ENCODE data around the gene CYP26B1.

CYP26B1 gene

DNA sequence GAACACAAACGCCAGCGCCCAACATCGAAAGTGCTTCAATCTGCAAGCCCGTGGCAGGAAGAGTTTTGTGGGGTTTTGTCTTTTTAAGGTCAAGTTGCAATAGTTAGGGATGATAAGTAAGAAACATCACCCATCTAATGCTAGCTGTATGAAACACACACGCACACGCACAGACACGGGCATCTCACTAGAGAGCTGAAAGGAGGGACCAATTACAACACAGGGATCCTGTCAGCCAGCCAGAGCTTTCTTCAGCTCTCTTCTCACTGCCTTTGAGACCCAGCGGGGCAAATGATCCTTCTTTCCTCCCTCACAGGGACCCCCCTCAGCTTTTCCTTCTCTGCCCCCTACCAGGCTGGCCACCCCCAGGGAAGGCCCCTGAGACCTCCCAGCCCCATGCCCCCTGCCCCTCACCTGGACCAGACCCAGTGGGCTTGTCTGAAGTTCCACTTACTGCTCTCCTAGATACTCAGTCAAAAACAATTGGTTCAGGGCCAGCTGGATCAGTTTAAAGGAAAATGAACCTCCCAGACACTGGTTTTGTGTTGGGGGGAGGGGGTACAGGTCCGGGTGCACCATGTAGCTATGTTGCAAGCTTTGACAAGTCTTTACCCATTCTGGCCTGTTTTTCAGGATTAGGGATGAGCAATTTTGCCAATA, 17.9 kb downstream of the CYP26B1 start:
- Histone ChIP-seq H3K36me3 (ENCODE audit: control insufficient read depth in 1 of 2, insufficient read depth in 2 of 2, low read length in 2 of 2) (no peaks in the 10 kb centered on the region), H3K27ac (ENCODE audit: low read depth, low read length) (no peak overlapping the region), H3K4me1 (ENCODE audit: control insufficient read depth in 1 of 2, insufficient read depth in 2 of 2, low read length in 2 of 2) (no peaks in the 10 kb centered on the region), H3K9me3 (ENCODE audit: control insufficient read depth in 1 of 2, low read length in 2 of 2) (no peaks in the 10 kb centered on the region), H3K9ac (ENCODE audit: low read depth in 1 of 2, low read length in 2 of 2) (no peak overlapping the region), H3K4me3 (ENCODE audit: low read depth in 1 of 2, low read length in 2 of 2) (no peak overlapping the region), H3K27me3 (ENCODE audit: control insufficient read depth in 1 of 2, insufficient read depth in 2 of 2, low read length in 2 of 2) (no peaks in the 10 kb centered on the region)

DNA sequence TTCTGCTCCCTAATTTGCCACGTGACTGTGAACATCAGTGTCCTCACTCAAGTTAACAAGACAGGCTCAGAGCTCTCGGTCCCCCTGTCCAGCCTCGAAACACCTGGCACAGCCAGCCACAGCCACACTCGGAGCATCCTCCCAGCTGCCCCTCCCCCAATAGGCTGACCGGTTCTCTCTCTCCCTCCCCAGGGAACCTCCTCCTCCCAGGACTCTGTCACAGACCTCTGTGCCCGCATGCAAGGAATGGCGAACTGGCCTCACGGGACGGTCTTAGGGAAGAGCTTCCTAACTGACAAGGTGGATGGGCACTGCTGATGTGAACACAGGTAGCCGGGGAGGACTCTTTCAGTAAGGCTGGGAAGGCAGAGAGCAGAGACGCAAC, 18.8 kb downstream of the CYP26B1 start:
- Histone ChIP-seq H3K9me3 (ENCODE audit: control insufficient read depth in 1 of 2, low read length in 2 of 2) (no peaks in the 10 kb centered on the region), H3K36me3 (ENCODE audit: control insufficient read depth in 1 of 2, insufficient read depth in 2 of 2, low read length in 2 of 2) (no peaks in the 10 kb centered on the region), H3K4me3 (ENCODE audit: low read depth in 1 of 2, low read length in 2 of 2) (no peak overlapping the region), H3K9ac (ENCODE audit: low read depth in 1 of 2, low read length in 2 of 2) (no peak overlapping the region), H3K4me1 (ENCODE audit: control insufficient read depth in 1 of 2, insufficient read depth in 2 of 2, low read length in 2 of 2) (no peaks in the 10 kb centered on the region), H3K27me3 (ENCODE audit: control insufficient read depth in 1 of 2, insufficient read depth in 2 of 2, low read length in 2 of 2) (no peaks in the 10 kb centered on the region), H3K27ac (ENCODE audit: low read depth, low read length) (no peak overlapping the region)

DNA sequence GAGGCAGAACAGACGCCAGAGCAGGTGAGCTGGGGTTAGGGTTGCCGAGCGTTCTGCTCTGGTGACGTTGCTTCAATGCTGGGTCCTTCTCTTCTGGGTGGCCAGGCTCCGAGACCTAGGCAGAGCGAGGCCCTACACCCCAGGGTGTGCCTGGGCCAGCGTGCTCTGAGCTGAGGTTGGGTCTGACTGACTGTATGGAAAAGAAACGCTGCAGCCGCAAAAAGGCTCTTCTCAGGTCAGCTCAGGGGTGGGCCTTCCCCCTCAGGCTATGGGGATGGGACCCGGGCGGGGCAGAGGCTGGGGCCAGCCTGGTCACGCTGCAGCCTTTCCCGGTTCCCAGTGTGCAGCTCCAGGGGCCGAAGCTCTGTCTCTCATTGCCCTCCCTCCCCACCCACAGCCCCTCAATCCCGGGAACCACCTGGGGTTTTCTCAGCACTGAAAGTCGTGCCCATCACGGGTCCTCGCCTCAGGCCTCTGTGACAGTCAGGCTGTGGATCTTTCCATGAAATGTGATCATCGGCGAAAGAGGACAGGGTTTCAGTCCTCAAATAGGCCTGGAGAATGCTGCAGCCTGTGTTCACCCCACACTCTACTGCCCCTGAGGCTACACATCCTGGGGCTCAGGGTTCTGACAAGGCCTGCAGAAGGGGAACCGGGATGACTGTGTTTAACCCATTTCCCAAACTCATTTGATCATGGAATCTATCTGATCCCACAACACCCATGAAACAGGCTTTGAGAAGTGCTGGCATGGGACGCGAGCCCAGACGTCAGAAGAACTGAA, 19.4 kb downstream of the CYP26B1 start:
- no peaks in the 10 kb centered on the region for H3K9me3 ChIP-seq (ENCODE audit: control insufficient read depth in 1 of 2, low read length in 2 of 2)

DNA sequence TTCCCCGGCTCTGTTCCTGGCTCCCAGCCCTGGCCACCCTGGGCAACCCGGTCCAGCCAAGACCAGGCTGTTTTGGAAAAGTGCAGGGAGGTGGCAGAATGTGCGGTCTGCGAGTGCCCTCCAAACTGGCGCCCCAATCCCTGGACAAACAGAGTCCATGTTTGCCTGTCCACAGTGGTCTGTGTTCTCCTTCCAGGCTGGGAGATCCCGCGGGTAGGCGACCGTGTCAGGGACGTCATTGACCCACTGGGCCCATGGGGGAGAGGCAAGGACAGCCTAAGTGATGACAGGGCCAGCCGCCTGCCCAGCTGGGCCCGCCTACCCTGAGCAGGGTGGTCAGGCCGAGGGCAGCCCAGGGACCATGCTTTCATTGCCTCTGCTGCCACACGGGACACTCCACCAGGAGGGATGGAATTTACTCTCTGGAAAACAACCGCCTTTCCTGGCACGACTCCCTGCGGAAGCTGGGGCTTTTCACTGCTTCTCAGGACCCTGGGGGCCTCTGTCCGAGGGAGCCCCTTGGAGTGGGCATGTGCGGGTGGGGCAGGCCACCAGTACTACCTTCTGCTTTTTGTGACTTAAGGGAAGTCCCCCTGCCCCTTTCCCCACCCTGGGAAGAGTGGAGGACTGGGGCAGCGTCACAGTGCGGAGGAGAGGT, 20.1 kb downstream of the CYP26B1 start:
- H3K9ac ChIP-seq (ENCODE audit: low read depth in 1 of 2, low read length in 2 of 2): no peak overlapping the region
- no peaks in the 10 kb centered on the region for H3K9me3 ChIP-seq (ENCODE audit: control insufficient read depth in 1 of 2, low read length in 2 of 2)

More for the DNA sequence above, 19.4 kb downstream of the CYP26B1 start:
- Histone ChIP-seq H3K27ac (ENCODE audit: low read depth, low read length) (no peak overlapping the region), H3K36me3 (ENCODE audit: control insufficient read depth in 1 of 2, insufficient read depth in 2 of 2, low read length in 2 of 2) (no peaks in the 10 kb centered on the region), H3K9ac (ENCODE audit: low read depth in 1 of 2, low read length in 2 of 2) (no peak overlapping the region), H3K4me1 (ENCODE audit: control insufficient read depth in 1 of 2, insufficient read depth in 2 of 2, low read length in 2 of 2) (no peaks in the 10 kb centered on the region), H3K4me3 (ENCODE audit: low read depth in 1 of 2, low read length in 2 of 2) (no peak overlapping the region), H3K27me3 (ENCODE audit: control insufficient read depth in 1 of 2, insufficient read depth in 2 of 2, low read length in 2 of 2) (no peaks in the 10 kb centered on the region)

DNA sequence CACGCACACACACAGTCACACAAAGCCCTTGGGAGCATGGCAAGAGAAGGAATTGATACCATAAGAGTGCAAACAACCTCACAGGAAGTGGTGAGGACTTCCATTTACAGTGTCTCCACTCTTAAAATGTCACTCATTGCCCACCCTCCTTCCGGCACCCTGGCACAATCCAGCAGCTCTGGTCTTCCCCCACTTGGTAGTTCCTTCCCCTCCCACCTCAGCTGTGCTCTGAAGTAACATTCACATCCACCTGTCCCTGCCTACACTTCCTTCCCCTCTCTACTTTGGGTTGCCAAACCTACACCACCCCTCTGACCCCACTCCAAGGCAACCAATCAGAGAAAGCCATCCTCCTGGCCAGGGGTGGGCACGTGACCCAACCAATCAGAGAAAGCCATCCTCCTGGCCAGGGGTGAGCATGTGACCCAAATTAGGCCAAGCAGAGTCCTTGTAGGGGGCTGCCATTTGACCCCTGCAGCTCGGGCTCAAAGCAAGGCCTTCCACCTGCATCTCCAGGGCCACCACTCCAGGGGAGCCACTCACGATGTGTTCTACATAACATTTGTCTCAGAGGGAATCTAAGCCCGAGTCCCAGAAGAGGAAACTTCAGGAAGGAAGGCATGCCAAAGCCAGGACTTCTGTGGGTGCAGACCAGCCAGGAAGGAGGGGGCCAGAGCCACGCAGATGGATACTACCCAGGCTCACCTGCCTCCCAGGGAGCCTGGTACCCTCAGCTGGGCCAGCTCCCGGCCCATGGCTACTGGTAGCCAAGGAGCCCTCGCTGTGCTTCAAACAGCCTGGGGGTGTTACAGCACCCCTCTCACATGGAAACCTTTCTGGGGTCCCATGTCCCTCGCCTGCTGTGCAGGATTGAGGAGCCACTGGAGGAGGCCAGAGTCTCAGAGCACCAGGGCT, 21.2 kb downstream of the CYP26B1 start:
- Histone ChIP-seq H3K36me3 (ENCODE audit: control insufficient read depth in 1 of 2, insufficient read depth in 2 of 2, low read length in 2 of 2) (no peaks in the 10 kb centered on the region), H3K27me3 (ENCODE audit: control insufficient read depth in 1 of 2, insufficient read depth in 2 of 2, low read length in 2 of 2) (no peaks in the 10 kb centered on the region), H3K9ac (ENCODE audit: low read depth in 1 of 2, low read length in 2 of 2) (no peak overlapping the region)

More for the DNA sequence above, 20.1 kb downstream of the CYP26B1 start:
- no peak overlapping the region for H3K27ac ChIP-seq (ENCODE audit: low read depth, low read length)
- no peaks in the 10 kb centered on the region for H3K4me1 ChIP-seq (ENCODE audit: control insufficient read depth in 1 of 2, insufficient read depth in 2 of 2, low read length in 2 of 2)
- no peaks in the 10 kb centered on the region for H3K27me3 ChIP-seq (ENCODE audit: control insufficient read depth in 1 of 2, insufficient read depth in 2 of 2, low read length in 2 of 2)
- H3K4me3 ChIP-seq (ENCODE audit: low read depth in 1 of 2, low read length in 2 of 2): no peak overlapping the region
- H3K36me3 ChIP-seq (ENCODE audit: control insufficient read depth in 1 of 2, insufficient read depth in 2 of 2, low read length in 2 of 2): no peaks in the 10 kb centered on the region

DNA sequence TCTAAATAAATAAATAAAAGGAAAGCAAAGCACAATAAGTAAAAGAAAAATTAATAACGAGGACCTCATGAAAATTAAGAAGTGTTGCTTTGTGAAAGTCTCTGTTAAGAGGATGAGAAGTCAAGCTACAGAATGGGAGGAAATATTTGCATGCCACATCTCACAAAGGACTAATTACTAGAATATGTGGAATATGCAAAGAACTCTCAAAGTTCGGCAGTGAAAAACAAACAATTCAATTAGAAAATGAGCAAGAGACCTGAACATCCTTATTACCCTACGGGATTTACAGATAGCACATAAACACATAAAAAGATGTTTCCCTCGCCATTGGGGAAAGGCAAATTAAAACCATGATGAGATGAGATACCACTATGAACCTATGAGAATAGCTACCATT, 23.3 kb downstream of the CYP26B1 start:
- Histone ChIP-seq H3K27ac (ENCODE audit: low read depth, low read length) (no peak overlapping the region), H3K36me3 (ENCODE audit: control insufficient read depth in 1 of 2, insufficient read depth in 2 of 2, low read length in 2 of 2) (no peaks in the 10 kb centered on the region), H3K9ac (ENCODE audit: low read depth in 1 of 2, low read length in 2 of 2) (no peak overlapping the region), H3K27me3 (ENCODE audit: control insufficient read depth in 1 of 2, insufficient read depth in 2 of 2, low read length in 2 of 2) (no peaks in the 10 kb centered on the region), H3K4me1 (ENCODE audit: control insufficient read depth in 1 of 2, insufficient read depth in 2 of 2, low read length in 2 of 2) (no peaks in the 10 kb centered on the region), H3K9me3 (ENCODE audit: control insufficient read depth in 1 of 2, low read length in 2 of 2) (no peaks in the 10 kb centered on the region), H3K4me3 (ENCODE audit: low read depth in 1 of 2, low read length in 2 of 2) (no peak overlapping the region)

More for the DNA sequence above, 21.2 kb downstream of the CYP26B1 start:
- no peak overlapping the region for H3K27ac ChIP-seq (ENCODE audit: low read depth, low read length)
- H3K4me1 ChIP-seq (ENCODE audit: control insufficient read depth in 1 of 2, insufficient read depth in 2 of 2, low read length in 2 of 2): no peaks in the 10 kb centered on the region
- H3K9me3 ChIP-seq (ENCODE audit: control insufficient read depth in 1 of 2, low read length in 2 of 2): no peaks in the 10 kb centered on the region
- no peak overlapping the region for H3K4me3 ChIP-seq (ENCODE audit: low read depth in 1 of 2, low read length in 2 of 2)

DNA sequence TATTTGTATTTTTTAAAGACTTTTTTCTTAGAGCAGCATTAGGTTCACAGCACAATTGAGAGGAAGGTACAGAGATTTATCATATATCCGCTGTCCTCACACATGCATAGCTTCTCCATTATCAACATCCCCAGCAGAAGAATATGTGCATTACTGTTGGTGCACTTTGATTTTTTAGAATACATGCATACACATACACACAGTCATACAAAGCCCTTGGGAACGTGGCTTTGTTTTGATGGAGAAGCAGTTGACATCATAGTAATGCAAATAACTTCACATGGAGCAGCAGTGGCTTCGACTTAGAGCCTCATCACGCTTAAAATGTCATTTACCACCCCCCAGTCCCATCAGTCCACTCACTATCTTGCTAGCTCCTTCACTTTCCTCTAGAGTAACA, 26.5 kb downstream of the CYP26B1 start:
- no peak overlapping the region for H3K9ac ChIP-seq (ENCODE audit: low read depth in 1 of 2, low read length in 2 of 2)

DNA sequence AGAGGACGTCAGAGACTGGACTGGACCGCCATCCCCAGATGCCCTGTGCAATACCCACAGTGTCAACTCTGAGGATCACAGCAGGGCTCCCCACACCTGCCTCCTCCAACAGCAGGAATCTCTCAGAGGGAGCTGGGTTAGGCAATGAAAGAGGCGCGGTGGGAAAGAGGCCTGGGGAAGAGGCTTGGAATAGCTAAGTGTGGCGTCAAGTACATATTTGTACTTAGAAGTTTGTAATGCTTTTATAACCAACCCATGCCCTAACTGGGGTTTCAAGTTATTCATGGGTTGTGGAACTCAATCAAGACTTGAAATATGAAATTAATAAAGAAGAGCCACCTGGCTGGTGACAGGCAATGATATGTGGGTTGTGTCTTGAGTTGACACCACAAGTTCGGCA, 28.7 kb downstream of the CYP26B1 start:
- Histone ChIP-seq H3K27me3 (ENCODE audit: control insufficient read depth in 1 of 2, insufficient read depth in 2 of 2, low read length in 2 of 2) (no peaks in the 10 kb centered on the region), H3K4me1 (ENCODE audit: control insufficient read depth in 1 of 2, insufficient read depth in 2 of 2, low read length in 2 of 2) (peaks cover 0 to 4% of the 10 kb centered on the region in 2 donors), H3K4me3 (ENCODE audit: low read depth in 1 of 2, low read length in 2 of 2) (no peak overlapping the region), H3K36me3 (ENCODE audit: control insufficient read depth in 1 of 2, insufficient read depth in 2 of 2, low read length in 2 of 2) (no peaks in the 10 kb centered on the region), H3K27ac (ENCODE audit: low read depth, low read length) (no peak overlapping the region), H3K9me3 (ENCODE audit: control insufficient read depth in 1 of 2, low read length in 2 of 2) (no peaks in the 10 kb centered on the region), H3K9ac (ENCODE audit: low read depth in 1 of 2, low read length in 2 of 2) (no peak overlapping the region)

More for the DNA sequence above, 26.5 kb downstream of the CYP26B1 start:
- Histone ChIP-seq H3K4me3 (ENCODE audit: low read depth in 1 of 2, low read length in 2 of 2) (no peak overlapping the region), H3K27me3 (ENCODE audit: control insufficient read depth in 1 of 2, insufficient read depth in 2 of 2, low read length in 2 of 2) (no peaks in the 10 kb centered on the region), H3K27ac (ENCODE audit: low read depth, low read length) (no peak overlapping the region), H3K9me3 (ENCODE audit: control insufficient read depth in 1 of 2, low read length in 2 of 2) (no peaks in the 10 kb centered on the region), H3K4me1 (ENCODE audit: control insufficient read depth in 1 of 2, insufficient read depth in 2 of 2, low read length in 2 of 2) (no peaks in the 10 kb centered on the region), H3K36me3 (ENCODE audit: control insufficient read depth in 1 of 2, insufficient read depth in 2 of 2, low read length in 2 of 2) (no peaks in the 10 kb centered on the region)

DNA sequence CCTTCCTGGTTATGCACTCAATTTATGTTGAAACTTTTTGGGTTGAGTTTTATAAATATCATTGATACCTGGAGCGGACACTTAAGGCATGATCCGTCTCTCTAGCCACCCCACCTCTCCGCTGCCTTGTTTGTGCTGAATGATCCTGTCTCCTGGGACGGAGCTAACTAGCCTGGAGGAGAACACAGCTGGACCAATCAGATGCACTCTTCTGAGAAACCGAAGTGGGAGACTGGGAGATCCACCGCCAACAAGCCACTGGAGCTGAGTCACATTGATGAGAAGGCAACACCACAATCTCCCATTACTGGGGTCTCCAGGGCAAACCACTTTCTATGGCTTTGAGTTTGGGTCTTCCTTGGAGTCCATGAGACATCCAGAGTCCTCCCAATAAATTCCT, 29.3 kb downstream of the CYP26B1 start:
- no peak overlapping the region for H3K27ac ChIP-seq (ENCODE audit: low read depth, low read length)
- H3K27me3 ChIP-seq (ENCODE audit: control insufficient read depth in 1 of 2, insufficient read depth in 2 of 2, low read length in 2 of 2): no peaks in the 10 kb centered on the region
- no peak overlapping the region for H3K9ac ChIP-seq (ENCODE audit: low read depth in 1 of 2, low read length in 2 of 2)
- no peaks in the 10 kb centered on the region for H3K36me3 ChIP-seq (ENCODE audit: control insufficient read depth in 1 of 2, insufficient read depth in 2 of 2, low read length in 2 of 2)
- no peaks in the 10 kb centered on the region for H3K9me3 ChIP-seq (ENCODE audit: control insufficient read depth in 1 of 2, low read length in 2 of 2)
- peaks cover 0 to 4% of the 10 kb centered on the region in 2 donors for H3K4me1 ChIP-seq (ENCODE audit: control insufficient read depth in 1 of 2, insufficient read depth in 2 of 2, low read length in 2 of 2)
- no peak overlapping the region for H3K4me3 ChIP-seq (ENCODE audit: low read depth in 1 of 2, low read length in 2 of 2)
